Keratinocyte (primary cell): ENCODE measurements around the gene DPP9. TPM values are rescaled to one million over a fixed set of nuclear protein-coding genes. Genes with fewer than 3 reads are reported as not detected.
"Not testable (repeated sequence)": the region's sequence is repeated elsewhere in the genome, so short reads cannot be mapped to it uniquely, and the experiment has no call there.

Experiments
- DNase-seq: peaks from one replicate; pipeline ENCODE4 v3.0.0-alpha.2; 2011; ENCODE audit warnings: low read depth, missing footprints, low spot score
- FAIRE-seq: peaks from 2 replicates; lab custom pipeline; 2011; peaks lifted over from hg19 to GRCh38; lab: Jason Lieb, UNC
- H2AFZ ChIP-seq: 2 replicates; pipeline ENCODE4 v1.6.0; 2012; ENCODE audit warnings: low read length, control low read depth, inconsistent platforms; ENCODE audit not compliant: control insufficient read depth
- H3K27ac ChIP-seq: 2 replicates; pipeline ENCODE4 v1.5.1; 2011; ENCODE audit warnings: low read length; ENCODE audit not compliant: control insufficient read depth, insufficient read depth
- H3K27me3 ChIP-seq: 3 replicates; pipeline ENCODE4 v1.6.0; 2011; ENCODE audit warnings: low read length; ENCODE audit not compliant: control insufficient read depth, insufficient read depth; ENCODE audit errors: extremely low read depth
- H3K36me3 ChIP-seq, 2 experiments: 2 replicates in 1 of 2; 3 replicates in 1 of 2; pipeline ENCODE4 v1.5.1; 2011; ENCODE audit warnings: low read length in 2 of 2, mild to moderate bottlenecking in 1 of 2; ENCODE audit not compliant: control insufficient read depth in 2 of 2, insufficient read depth in 2 of 2; ENCODE audit errors: extremely low read depth in 1 of 2
- H3K4me1 ChIP-seq: 3 replicates; pipeline ENCODE4 v1.5.1; 2011; ENCODE audit warnings: low read length; ENCODE audit not compliant: control insufficient read depth, insufficient read depth; ENCODE audit errors: extremely low read depth
- H3K4me2 ChIP-seq: 3 replicates; pipeline ENCODE4 v1.6.0; 2011; ENCODE audit warnings: low read depth, low read length; ENCODE audit not compliant: control insufficient read depth, insufficient read depth; ENCODE audit errors: extremely low read depth
- H3K4me3 ChIP-seq, 3 experiments: fragments of 200-600 bp in 1 of 3; sonication (generic) in 1 of 3; 2 replicates in 2 of 3; 3 replicates in 1 of 3; pipeline ENCODE4 v1.5.1; 2011 to 2016; ENCODE audit warnings: low read length in 3 of 3, mild to moderate bottlenecking in 3 of 3, control low read depth in 2 of 3, inconsistent platforms in 1 of 3, low read depth in 1 of 3, mixed read lengths in 1 of 3, mixed run types in 1 of 3, moderate library complexity in 1 of 3; ENCODE audit not compliant: control insufficient read depth in 2 of 3, insufficient read depth in 2 of 3; ENCODE audit errors: extremely low read depth in 1 of 3
- H3K79me2 ChIP-seq: 2 replicates; pipeline ENCODE4 v1.6.0; 2012; ENCODE audit warnings: low read length; ENCODE audit not compliant: control insufficient read depth, insufficient read depth
- H3K9ac ChIP-seq: 3 replicates; pipeline ENCODE4 v1.6.0; 2011; ENCODE audit warnings: low read length; ENCODE audit not compliant: control insufficient read depth, insufficient read depth; ENCODE audit errors: extremely low read depth
- H3K9me1 ChIP-seq: 3 replicates; pipeline ENCODE4 v1.6.0; 2011; ENCODE audit warnings: low read length; ENCODE audit not compliant: control insufficient read depth, insufficient read depth; ENCODE audit errors: extremely low read depth
- H3K9me3 ChIP-seq: 2 replicates; pipeline ENCODE4 v1.5.1; 2012; ENCODE audit warnings: low read depth, low read length; ENCODE audit not compliant: control insufficient read depth
- H4K20me1 ChIP-seq: 3 replicates; pipeline ENCODE4 v1.6.0; 2011; ENCODE audit warnings: low read length; ENCODE audit not compliant: control insufficient read depth, insufficient read depth; ENCODE audit errors: extremely low read depth
- EZH2 ChIP-seq: IDR thresholded peaks from one replicate; pipeline ENCODE4 v1.6.1; 2012; ENCODE audit warnings: inconsistent platforms, mild to moderate bottlenecking, low read length, moderate library complexity
- dilution Hi-C: fragments of 300-500 bp; cut with MboI; formaldehyde crosslinking; loops from one replicate; pipeline ENCODE4 v1.7.0; 2020; ENCODE audit warnings: low sequenced_read_pairs; ENCODE audit not compliant: extremely low pct_ligation_motif_present
- polyA plus RNA-seq, 5 experiments: library from polyadenylated mRNA; depleted of rRNA in 3 of 5; stranded (reverse) in 3 of 5; stranded (forward) in 1 of 5; unstranded in 1 of 5; fragments of >200 nt; gene quantifications; 1 replicate in 1 of 5; 2 replicates in 3 of 5; 3 replicates in 1 of 5; pipeline versions ENCODE4 v1.2.1 to v1.2.3, GENCODE V29; 2011 to 2012; ENCODE audit warnings: missing spikeins in 2 of 5, low read depth in 1 of 5, low replicate concordance in 1 of 5
- TF ChIP-seq, protein P1 (sequence below), 3 experiments: IDR thresholded peaks in 1 of 3; conservative IDR thresholded peaks in 1 of 3; optimal IDR thresholded peaks in 1 of 3; 2 replicates in 2 of 3; 3 replicates in 1 of 3; pipeline versions ENCODE3 to v1.5.1; 2011; ENCODE audit warnings: low read length in 3 of 3, mild to moderate bottlenecking in 3 of 3, moderate library complexity in 2 of 3, control low read depth in 1 of 3, inconsistent platforms in 1 of 3; ENCODE audit not compliant: insufficient read depth in 2 of 3; ENCODE audit errors: extremely low read depth in 1 of 3

Gene DPP9
- polyA plus RNA-seq, 1 donor (not counting 4 experiments of a cell fraction or from before 2014, with no cell fraction given) = 19.2 TPM

- no peak for DNase-seq
- H3K4me1 ChIP-seq = peaks cover 62% of the 10 kb centered on the region
- dilution Hi-C loops = no loop called here
- H3K79me2 ChIP-seq = peaks cover 52% of the 10 kb centered on the region
- no peaks in the 10 kb centered on the region for H4K20me1 ChIP-seq
- H3K36me3 ChIP-seq = peaks cover 41 to 70% of the 10 kb centered on the region in 2 experiments
- no peaks in the 10 kb centered on the region for H3K9me3 ChIP-seq
- H3K27ac ChIP-seq = peak overlapping the region; percentile 52
- no peaks in the 10 kb centered on the region for H3K9me1 ChIP-seq
- H2AFZ ChIP-seq = no peak overlapping the region
- peak; percentile 39 for FAIRE-seq
- peak overlapping the region in 2 of 3 experiments; percentile 1 to 20 for H3K4me3 ChIP-seq
- TF ChIP-seq EZH2 = no peak
- TF ChIP-seq, protein P1, sequence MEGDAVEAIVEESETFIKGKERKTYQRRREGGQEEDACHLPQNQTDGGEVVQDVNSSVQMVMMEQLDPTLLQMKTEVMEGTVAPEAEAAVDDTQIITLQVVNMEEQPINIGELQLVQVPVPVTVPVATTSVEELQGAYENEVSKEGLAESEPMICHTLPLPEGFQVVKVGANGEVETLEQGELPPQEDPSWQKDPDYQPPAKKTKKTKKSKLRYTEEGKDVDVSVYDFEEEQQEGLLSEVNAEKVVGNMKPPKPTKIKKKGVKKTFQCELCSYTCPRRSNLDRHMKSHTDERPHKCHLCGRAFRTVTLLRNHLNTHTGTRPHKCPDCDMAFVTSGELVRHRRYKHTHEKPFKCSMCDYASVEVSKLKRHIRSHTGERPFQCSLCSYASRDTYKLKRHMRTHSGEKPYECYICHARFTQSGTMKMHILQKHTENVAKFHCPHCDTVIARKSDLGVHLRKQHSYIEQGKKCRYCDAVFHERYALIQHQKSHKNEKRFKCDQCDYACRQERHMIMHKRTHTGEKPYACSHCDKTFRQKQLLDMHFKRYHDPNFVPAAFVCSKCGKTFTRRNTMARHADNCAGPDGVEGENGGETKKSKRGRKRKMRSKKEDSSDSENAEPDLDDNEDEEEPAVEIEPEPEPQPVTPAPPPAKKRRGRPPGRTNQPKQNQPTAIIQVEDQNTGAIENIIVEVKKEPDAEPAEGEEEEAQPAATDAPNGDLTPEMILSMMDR (optimal IDR thresholded peaks at IDR 0.05 in 1 of 3, IDR thresholded peaks at IDR 0.05 in 1 of 3, conservative IDR thresholded peaks at IDR 0.05 in 1 of 3; ENCODE audit: extremely low read depth in 1 of 3, insufficient read depth in 2 of 3, low read length in 3 of 3) = no peak
- peak overlapping the region; percentile 35 for H3K9ac ChIP-seq
- H3K27me3 ChIP-seq = no peaks in the 10 kb centered on the region
- H3K4me2 ChIP-seq = peak overlapping the region; percentile 37
These were observed 6.3 kb downstream of the DPP9 start for GRCh38 chr19:4717191-4717965.

DNA sequence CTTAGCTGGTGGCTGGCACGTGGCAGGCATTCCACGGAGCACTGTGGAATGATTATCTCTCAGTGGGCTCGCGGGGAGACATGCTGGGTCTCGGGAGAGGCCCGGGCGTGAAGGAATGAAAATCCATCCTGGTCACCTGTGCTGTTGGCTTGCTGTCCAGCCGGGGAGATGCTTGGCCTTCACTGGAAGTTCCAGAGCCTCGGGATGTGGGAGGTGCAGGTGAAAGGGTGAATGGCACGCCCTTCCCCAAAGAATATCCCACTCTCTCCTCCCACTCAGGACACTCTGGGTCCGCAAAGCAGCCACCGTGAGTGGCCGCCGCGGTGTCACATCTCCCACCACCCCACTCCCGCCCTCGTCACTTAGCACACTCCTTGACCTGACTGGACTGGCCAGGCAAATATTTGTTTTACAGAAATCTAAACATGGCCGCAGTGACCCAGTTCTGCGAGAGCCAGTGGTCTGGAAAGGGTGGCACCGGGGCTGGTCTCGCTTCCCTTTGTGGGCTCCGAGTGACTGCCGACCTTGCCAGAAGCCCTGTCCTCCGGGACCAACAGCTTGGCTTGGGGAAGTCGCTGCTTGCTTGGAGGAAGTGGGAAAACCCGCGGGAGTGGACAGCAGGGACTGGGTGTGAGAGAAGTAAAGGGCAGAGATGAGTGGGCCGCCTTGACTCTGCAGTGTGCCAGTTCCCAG lies 8.0 kb downstream of the DPP9 start:
- Histone ChIP-seq H3K27ac (peak overlapping the region; percentile 4), H3K36me3 (peaks cover 48 to 70% of the 10 kb centered on the region in 2 experiments), H3K9me3 (no peaks in the 10 kb centered on the region), H3K4me3 (no peak overlapping the region), H3K27me3 (no peaks in the 10 kb centered on the region), H3K9ac (no peak overlapping the region), H3K79me2 (peaks cover 48% of the 10 kb centered on the region), H2AFZ (no peak overlapping the region), H3K9me1 (no peaks in the 10 kb centered on the region), H4K20me1 (no peaks in the 10 kb centered on the region), H3K4me1 (peaks cover 50% of the 10 kb centered on the region), H3K4me2 (no peak overlapping the region)
- TF ChIP-seq EZH2 = no peak
- dilution Hi-C loops = no loop called here
- DNase-seq (no peak), FAIRE-seq (no peak)

- H3K9me3 ChIP-seq, DNase-seq, H3K4me2 ChIP-seq, H3K4me3 ChIP-seq, H3K9me1 ChIP-seq, FAIRE-seq, H3K9ac ChIP-seq, H4K20me1 ChIP-seq, H2AFZ ChIP-seq, dilution Hi-C loops, H3K27me3 ChIP-seq: not testable (repeated sequence)
- H3K36me3 ChIP-seq = peaks cover 48 to 70% of the 10 kb centered on the region in 2 experiments
- peak overlapping the region; percentile 4 for H3K27ac ChIP-seq
- peaks cover 47% of the 10 kb centered on the region for H3K79me2 ChIP-seq
- H3K4me1 ChIP-seq = peaks cover 47% of the 10 kb centered on the region
These were observed 8.5 kb downstream of the DPP9 start for GRCh38 chr19:4715178-4715528.
